GM18498 (cell line): ENCODE results near the gene AMER3.
"Not testable (repeated sequence)": the region's sequence is repeated elsewhere in the genome, so short reads cannot be mapped to it uniquely, and the experiment has no call there.

ENCODE experiments used
- ATAC-seq: cut with Tn5 transposase; IDR thresholded peaks from one replicate; pipeline ENCODE4 v1.9.1; 2021; ENCODE audit warnings: mild to moderate bottlenecking, moderate library complexity; ENCODE audit not compliant: unreplicated experiment

AMER3 gene

GRCh38 chr2:130755256-130756052, at the start of gene AMER3:
AMER3 (plus strand) TSS chr2:130755540; CDS start chr2:130762073, 6,533 bp downstream.
- peak; percentile 72 for ATAC-seq

GRCh38 chr2:130714795-130715194, 40.5 kb upstream of the AMER3 start:
- not testable (repeated sequence) for ATAC-seq

- ATAC-seq = no peak
These were observed 35.3 kb upstream of the AMER3 start for GRCh38 chr2:130720036-130720435.

- no peak for ATAC-seq
These were observed 34.8 kb upstream of the AMER3 start for GRCh38 chr2:130720528-130720927.

GRCh38 chr2:130724455-130724854, 30.9 kb upstream of the AMER3 start:
- no peak for ATAC-seq

- ATAC-seq = no peak
These were observed 28.6 kb upstream of the AMER3 start for GRCh38 chr2:130726614-130727180.

- ATAC-seq = peak; percentile 93
These were observed 27.9 kb upstream of the AMER3 start for GRCh38 chr2:130727286-130727924.

- peak; percentile 7 for ATAC-seq
These were observed 27.3 kb upstream of the AMER3 start for GRCh38 chr2:130728007-130728454.

GRCh38 chr2:130728549-130729316, 26.6 kb upstream of the AMER3 start, which contains the start of gene GPR148:
GPR148 (plus strand) TSS chr2:130729070; CDS start chr2:130729152, 82 bp downstream.
- no peak for ATAC-seq

GRCh38 chr2:130729322-130730299, 25.7 kb upstream of the AMER3 start:
- ATAC-seq = no peak

GRCh38 chr2:130732257-130732656, 23.1 kb upstream of the AMER3 start:
- ATAC-seq = not testable (repeated sequence)

- no peak for ATAC-seq
These were observed 20.1 kb upstream of the AMER3 start for GRCh38 chr2:130735200-130735599.

GRCh38 chr2:130736487-130736886, 18.9 kb upstream of the AMER3 start:
- ATAC-seq = no peak

GRCh38 chr2:130737592-130737991, 17.7 kb upstream of the AMER3 start:
- no peak for ATAC-seq

GRCh38 chr2:130740671-130741070, 14.7 kb upstream of the AMER3 start:
- no peak for ATAC-seq

- ATAC-seq = no peak
These were observed 12.1 kb upstream of the AMER3 start for GRCh38 chr2:130743278-130743677.

- no peak for ATAC-seq
These were observed 10.8 kb upstream of the AMER3 start for GRCh38 chr2:130744287-130745117.

GRCh38 chr2:130749078-130749477, 6.3 kb upstream of the AMER3 start:
- ATAC-seq = no peak

GRCh38 chr2:130749641-130750040, 5.7 kb upstream of the AMER3 start:
- no peak for ATAC-seq
